DMS53 (cell line): Measurements from ENCODE around the gene CADPS.

Experiments
- DNase-seq: peaks from one replicate; lab custom pipeline; 2025; lab: John Stamatoyannopoulos, UW

CADPS gene

GRCh38 chr3:62874711-62875557 lies at the start of gene CADPS:
Gene CADPS, minus strand, starts transcription at chr3:62875416. Its CDS starts 387 bp downstream, at chr3:62875029.
- DNase-seq, result peak; percentile 62

GRCh38 chr3:62923066-62923465 lies 47.9 kb upstream of the CADPS start:
- DNase-seq, result no peak

- DNase-seq, result no peak
Measured at GRCh38 chr3:62922326-62922725, 47.1 kb upstream of the CADPS start.

DNA sequence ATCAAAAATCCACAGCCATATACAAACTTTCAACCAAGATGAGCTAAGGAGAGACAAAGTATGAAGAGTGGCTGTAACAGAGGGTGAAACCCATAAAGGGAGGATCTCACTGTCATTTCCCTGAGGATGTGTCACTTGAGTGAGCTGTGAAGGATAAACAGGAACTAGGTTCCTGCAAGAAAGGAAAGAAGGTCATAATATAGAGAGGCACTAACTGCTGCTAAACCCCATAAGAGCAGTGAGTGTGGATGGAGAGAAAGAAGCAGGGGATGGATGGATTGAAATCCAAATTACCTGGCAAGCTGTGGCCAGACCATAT lies 45.2 kb upstream of the CADPS start:
- DNase-seq, result no peak

GRCh38 chr3:62919784-62920465 lies 44.7 kb upstream of the CADPS start:
- no peak for DNase-seq

DNA sequence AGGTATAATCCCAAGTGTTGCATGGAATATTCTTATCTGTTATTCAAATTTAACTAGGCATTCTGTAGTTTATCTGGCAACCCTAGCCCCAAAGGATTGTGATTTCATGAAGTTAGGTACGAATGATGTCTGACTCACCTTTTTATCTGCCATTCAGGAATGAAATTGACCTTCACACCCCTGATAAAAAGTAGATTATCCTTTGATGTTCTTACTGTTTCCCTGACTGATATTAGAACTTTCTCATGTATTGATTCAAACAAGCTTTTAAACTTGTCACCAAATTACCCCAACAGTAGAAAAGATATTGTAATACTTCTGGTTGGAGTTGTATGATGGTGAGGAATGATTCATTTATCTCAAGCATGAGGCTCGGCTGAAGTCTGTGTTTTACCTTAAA lies 43.6 kb upstream of the CADPS start:
- DNase-seq, result no peak

DNA sequence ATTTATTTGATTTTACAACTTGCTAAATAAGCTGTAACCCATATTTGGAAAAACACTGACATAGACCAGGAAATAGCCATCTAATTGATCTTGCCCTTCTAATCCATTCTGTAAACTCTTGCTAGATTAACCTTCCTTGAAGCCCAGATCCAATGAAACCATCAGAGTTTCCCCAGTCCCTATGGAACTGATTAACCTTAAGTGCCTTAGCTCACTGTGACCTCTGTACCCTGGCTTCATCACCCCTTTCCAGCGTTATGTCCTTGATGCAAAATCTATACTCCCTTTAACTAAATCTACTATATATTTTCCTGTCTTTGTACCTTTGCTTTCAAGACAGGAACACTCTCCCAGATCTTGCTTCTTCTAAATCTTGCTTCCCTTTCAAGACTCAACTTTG lies 42.9 kb upstream of the CADPS start:
- no peak for DNase-seq

- DNase-seq, result no peak
Measured at GRCh38 chr3:62911526-62911925, 36.3 kb upstream of the CADPS start.

- DNase-seq, result no peak
Measured at GRCh38 chr3:62905331-62905730, 30.1 kb upstream of the CADPS start.

DNA sequence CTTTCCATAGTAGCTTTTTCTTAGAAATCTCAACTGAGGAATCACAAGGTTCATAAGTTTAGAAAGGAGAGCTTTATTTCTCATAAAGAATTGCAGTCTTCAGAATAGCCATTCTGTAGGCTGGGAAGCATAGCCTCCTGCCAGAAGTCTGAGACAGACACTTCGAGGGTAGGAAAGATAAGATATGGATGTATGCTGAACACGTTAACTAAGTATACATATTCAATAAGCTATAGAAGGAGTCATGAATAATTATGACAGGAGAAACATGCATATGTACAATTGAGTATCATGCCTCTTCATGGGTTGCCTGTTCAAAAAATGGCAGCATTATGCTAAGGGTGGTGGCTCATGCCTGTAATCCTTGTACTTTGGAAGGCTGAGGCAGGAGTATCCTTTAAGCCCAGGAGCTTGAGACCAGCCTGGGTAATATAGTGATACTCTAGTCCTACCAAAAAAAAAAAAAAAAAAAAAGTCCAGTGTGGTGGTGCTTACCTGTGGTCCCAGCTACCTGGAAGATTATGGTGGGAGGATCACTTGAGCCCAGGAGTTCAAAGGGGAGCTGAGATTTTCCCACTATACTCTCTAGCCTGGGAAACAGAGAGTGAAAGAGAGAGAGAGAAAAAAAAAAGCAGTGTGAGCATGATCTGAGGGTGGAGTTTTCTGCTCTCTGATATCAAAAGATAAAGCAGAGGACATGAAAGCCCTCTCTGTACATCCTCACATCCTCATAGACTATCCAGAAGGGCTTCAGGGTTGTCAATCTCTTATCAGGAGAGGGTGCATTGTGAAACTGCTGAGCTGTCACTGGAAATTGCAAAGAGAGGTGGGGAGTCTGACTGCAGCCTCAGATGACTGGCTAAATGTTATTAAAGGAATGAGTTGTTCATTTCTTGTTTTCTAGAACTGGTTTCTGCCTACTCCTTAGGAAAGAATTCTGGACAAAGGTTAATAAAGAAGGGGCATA lies 23.6 kb upstream of the CADPS start:
- no peak for DNase-seq

DNA sequence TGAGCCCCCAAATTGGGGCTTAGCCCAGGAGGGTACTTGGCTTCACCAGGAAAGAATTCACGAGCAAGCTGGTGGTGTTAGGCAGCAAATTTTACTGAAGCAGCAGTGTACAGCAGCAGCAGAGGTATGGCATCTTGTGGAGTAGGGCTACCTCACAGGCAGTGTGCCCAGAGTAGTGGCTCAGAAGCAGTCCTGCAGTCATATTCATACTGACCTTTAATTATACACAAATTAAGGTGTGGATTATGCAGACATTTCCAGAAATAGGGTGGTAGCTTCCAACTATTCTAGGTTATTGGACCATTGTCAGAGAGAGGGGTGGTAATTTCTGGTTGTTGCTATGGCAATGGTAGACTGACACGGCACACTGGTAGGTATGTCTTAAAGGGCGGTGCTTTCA lies 20.7 kb upstream of the CADPS start:
- no peak for DNase-seq

DNA sequence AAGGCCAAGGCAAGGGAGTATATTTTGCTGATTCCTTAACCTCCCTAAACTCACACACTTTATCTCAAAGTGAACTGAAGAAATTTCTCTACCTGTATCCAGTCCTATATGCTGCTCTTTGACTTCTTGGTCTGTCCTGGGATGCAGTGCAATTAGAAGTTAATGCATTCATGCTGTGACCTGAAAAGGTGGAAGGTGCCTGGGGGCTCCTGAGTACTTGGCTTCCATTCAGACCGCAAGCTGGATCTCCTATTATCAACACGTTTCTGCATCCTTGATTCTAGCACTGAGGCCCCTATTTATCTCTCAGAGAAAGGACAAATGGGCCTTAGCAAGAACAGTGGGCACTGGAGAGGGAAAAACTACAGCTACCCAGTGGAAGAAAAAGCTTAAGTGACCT lies 17.7 kb upstream of the CADPS start:
- DNase-seq, result no peak

DNA sequence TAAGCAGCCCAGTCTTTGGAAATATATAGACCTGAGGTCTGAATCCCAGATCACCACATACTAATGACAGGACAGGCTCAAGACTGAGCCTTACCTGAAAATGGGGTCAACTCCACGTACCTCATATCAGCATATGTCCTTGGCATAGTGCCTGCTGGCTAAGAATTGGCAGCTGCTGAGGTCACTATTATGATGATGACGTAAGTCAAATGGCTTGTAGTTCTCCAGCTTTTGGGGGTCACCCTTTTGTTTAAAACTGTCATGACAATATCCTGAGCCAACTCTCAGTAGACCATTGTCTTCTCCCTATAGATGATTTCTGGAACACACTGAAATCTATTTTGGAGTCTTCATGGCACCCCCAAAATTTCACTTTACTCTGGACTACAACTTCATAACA lies 16.8 kb upstream of the CADPS start:
- no peak for DNase-seq

DNA sequence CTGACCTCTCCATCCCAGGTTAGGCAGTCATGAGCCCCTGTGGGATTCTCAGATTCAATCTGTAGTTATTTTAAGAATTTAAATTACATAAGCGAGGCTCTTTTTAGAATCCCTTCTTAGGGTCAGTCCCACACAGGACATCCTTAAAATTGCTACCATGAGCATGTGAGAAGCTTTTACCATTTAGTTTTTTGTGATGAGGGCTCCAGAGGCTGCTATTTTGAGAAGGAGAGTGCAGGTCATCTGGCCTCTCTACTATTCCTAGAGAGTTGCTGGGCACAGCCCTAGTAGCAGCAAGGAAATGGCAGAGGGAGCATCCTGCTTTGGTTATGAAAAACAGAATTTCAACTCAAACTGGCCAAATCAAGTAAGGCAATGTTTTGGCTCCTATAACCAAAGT lies 13.6 kb upstream of the CADPS start:
- no peak for DNase-seq

GRCh38 chr3:62888180-62888579 lies 13.0 kb upstream of the CADPS start:
- DNase-seq, result peak; percentile 48

DNA sequence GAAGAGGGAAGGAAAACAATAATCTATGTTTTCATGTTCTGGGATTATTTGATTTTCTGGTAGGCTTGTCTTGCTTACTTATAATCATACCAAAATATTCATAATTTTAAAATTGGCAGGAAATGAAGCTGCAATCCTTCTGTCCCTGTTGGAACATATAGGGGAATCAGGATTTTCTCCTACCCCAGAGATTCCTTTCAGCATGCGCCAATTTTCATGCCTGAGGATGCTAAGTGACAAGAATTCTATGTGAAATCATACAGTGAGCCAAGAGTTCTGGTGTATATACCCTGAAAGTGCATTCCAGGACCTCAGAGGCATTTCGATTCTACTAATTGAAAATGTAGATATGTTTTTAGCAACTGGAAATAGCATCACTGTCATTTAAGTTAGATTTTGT lies 9.9 kb upstream of the CADPS start:
- DNase-seq, result no peak

DNA sequence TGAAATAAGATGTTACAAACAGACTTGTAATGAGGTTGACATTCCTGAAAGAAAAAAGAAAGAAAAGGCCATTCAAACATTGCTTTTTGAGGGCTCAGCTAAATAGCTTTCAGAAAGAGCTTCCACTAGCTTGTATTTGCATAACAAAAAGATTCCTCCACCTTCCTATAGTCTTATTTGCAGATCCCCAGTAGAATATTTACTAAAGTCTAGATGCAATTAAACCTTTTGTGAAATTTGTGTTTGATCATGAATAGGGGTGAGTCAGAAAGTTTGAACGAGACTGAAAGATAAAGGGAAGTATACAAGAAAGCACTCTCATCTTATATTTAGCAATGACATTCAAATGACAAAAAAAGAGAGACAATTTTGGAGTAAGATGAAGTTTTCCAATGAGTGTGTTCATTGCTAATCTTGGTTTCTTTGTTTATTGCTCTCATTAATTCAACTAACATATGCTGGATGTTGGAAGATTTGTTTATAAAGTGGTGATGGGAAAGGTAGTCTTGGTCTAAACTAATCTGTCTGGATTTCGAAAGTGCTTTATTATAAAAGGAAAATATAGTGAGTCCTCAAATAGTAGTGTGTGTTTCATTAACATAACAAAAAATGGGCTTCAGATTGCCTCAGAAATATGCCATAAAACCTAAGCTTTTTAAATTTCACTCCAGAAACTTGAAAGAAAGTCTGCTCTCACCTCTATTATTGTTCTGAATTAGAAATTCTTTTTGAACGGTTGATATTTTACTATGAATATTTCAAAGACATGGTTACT lies 9.1 kb upstream of the CADPS start:
- peak; percentile 18 for DNase-seq

DNA sequence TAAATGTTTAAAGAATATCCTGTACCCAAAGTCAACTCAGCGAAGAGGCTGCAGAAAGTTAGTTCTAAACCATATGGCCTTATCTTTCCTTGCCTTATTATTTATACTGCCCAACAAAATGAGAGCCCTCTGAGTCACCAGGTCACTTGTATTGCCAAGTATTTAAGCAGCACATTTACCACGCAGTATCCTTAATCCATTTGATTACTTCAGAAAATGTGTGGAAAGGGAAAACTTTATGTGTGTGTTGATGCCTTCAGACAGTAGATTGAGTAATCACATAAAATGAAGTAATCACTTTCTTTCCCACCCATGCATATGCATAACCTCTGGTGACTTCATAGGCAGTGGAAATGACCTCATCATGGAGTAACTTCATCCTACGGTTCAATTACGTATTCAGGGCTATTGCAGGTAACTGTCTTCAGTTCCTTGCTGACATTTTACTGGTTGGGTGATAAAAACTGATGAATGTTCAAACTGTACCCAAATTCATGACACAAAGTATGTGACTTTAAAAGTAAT lies 7.5 kb upstream of the CADPS start:
- no peak for DNase-seq

DNA sequence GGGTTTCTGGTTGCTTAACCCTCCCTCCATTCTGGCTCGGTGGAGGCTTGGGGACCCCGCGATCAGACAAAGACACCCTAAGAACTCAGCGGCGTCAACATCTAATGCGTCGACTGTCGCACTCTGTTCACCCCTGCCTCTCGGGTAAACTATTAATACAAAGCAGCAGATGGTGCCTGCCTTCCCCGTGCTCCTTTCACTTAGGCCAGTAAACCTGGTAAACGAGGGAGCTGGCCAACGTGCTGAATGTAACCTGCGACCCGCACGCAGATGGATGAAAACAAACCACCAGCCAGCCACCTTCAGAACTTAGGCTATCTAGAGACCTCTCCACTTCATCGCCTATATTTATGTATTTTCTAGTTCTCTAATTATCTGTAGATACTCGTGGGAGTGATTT lies 848 bp upstream of the CADPS start:
- peak; percentile 69 for DNase-seq

- DNase-seq, result no peak
Measured at GRCh38 chr3:62875558-62876002, 364 bp upstream of the CADPS start.
